Measurements from ENCODE around the gene GFER.

DNA sequence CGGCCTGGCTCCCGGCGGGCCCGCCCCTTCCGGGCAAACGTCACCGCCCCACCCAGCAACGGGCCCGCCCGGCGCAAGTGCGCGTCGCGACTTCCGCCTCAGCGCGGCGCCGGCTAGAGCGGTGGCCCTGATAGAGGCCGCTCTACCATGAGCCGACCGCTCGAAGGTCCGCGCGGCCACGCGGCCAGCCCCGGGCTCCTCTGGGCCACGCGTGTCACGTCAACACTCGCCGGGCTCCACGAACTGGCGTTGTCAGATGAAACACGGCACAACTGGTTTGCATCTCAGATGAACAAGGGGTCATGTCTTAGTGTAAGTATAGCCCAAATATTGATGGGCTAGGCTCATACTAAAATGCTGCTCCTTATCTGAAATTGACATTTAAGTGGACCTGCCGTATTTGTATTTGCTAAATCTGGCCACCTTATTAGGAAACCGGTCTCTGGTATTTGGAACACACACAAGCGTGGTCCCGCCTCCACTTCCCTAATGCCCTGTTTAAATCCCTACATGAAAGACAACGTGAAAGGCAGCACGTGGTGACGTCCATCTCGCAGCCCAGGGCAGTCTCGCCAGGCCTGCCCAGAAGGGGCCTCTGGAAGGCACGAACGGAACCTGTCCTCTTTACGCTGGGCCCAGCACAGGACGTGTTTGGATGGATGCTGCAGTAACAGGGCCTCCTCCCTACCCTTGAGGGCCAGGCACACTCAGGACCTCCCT lies 26.0 kb downstream of the GFER start, which contains the start of gene ZNF598:
- TF ChIP-seq, protein P1, sequence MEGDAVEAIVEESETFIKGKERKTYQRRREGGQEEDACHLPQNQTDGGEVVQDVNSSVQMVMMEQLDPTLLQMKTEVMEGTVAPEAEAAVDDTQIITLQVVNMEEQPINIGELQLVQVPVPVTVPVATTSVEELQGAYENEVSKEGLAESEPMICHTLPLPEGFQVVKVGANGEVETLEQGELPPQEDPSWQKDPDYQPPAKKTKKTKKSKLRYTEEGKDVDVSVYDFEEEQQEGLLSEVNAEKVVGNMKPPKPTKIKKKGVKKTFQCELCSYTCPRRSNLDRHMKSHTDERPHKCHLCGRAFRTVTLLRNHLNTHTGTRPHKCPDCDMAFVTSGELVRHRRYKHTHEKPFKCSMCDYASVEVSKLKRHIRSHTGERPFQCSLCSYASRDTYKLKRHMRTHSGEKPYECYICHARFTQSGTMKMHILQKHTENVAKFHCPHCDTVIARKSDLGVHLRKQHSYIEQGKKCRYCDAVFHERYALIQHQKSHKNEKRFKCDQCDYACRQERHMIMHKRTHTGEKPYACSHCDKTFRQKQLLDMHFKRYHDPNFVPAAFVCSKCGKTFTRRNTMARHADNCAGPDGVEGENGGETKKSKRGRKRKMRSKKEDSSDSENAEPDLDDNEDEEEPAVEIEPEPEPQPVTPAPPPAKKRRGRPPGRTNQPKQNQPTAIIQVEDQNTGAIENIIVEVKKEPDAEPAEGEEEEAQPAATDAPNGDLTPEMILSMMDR (IDR thresholded peaks at IDR 0.05; ENCODE audit: borderline replicate concordance, extremely low read depth, low read length, poor library complexity, severe bottlenecking) = no peak
- no peak for TF ChIP-seq EZH2 (IDR thresholded peaks at IDR 0.05; ENCODE audit: borderline replicate concordance, low read depth, low read length, severe bottlenecking)

All from DND-41 (cell line).